A673 (cell line): Measurements from ENCODE around the gene TLCD3A. TPM values are rescaled to one million over a fixed set of nuclear protein-coding genes. Genes with fewer than 3 reads are reported as not detected.
A peak's percentile ranks its signal among the peaks of the same experiment; 100 is the strongest.

Source experiments
- BruUV-seq: library from RNA; stranded (reverse); fragments of 400-500 nt; replicated peaks from 2 replicates; lab custom pipeline; 2021; lab: Mats Ljungman, UMichigan
- CTCF ChIA-PET: fragments of 300-600 bp; sonication (Branson Sonifier 250); formaldehyde crosslinking; loops from one replicate; lab custom pipeline; 2022; ENCODE audit warnings: antibody characterized with exemption; lab: Charles Lee
- POLR2A ChIA-PET: fragments of 300-600 bp; sonication (Branson Sonifier 250); formaldehyde crosslinking; loops from one replicate; lab custom pipeline; 2022; ENCODE audit warnings: antibody characterized with exemption; ENCODE audit not compliant: low non-redundant PET; lab: Charles Lee
- DNase-seq: peaks from one replicate; pipeline ENCODE4 v3.0.0-alpha.2; 2015; ENCODE audit warnings: low spot score
- H3K27ac ChIP-seq: fragments of 200-600 bp; sonication (generic); 2 replicates; pipeline ENCODE4 v1.5.1; 2016; ENCODE audit warnings: mixed run types, low read depth, mild to moderate bottlenecking, mixed read lengths, antibody characterized with exemption, low read length; ENCODE audit not compliant: poor library complexity, severe bottlenecking
- H3K27me3 ChIP-seq: fragments of 200-600 bp; sonication (generic); replicated peaks from 2 replicates; pipeline ENCODE4 v1.6.1; 2017; ENCODE audit warnings: mixed run types, low read depth, mild to moderate bottlenecking, mixed read lengths, antibody characterized with exemption, low read length; ENCODE audit not compliant: insufficient read depth, poor library complexity
- H3K36me3 ChIP-seq: fragments of 200-600 bp; sonication (generic); 2 replicates; pipeline ENCODE4 v1.6.1; 2016; ENCODE audit warnings: mixed run types, mild to moderate bottlenecking, mixed read lengths, antibody characterized with exemption, low read length; ENCODE audit not compliant: insufficient read depth, poor library complexity, severe bottlenecking
- H3K4me1 ChIP-seq: fragments of 200-600 bp; sonication (generic); 2 replicates; pipeline ENCODE4 v1.6.1; 2017; ENCODE audit warnings: mixed run types, mild to moderate bottlenecking, mixed read lengths, antibody characterized with exemption, low read length; ENCODE audit not compliant: insufficient read depth, poor library complexity, severe bottlenecking
- H3K4me3 ChIP-seq: fragments of 200-600 bp; sonication (generic); 2 replicates; pipeline ENCODE4 v1.5.1; 2016; ENCODE audit warnings: low read depth, mixed run types, mild to moderate bottlenecking, mixed read lengths, low read length; ENCODE audit not compliant: poor library complexity, severe bottlenecking
- H3K9me3 ChIP-seq: fragments of 200-600 bp; sonication (generic); 2 replicates; pipeline ENCODE4 v1.6.1; 2016; ENCODE audit warnings: mixed run types, low read depth, mild to moderate bottlenecking, mixed read lengths, antibody characterized with exemption, low read length; ENCODE audit not compliant: poor library complexity, severe bottlenecking
- EZH2 ChIP-seq: fragments of 200-600 bp; sonication (generic); IDR thresholded peaks from 2 replicates; pipeline ENCODE4 v1.6.1; 2017; ENCODE audit warnings: borderline replicate concordance, low read depth, mild to moderate bottlenecking, mixed read lengths, antibody characterized with exemption, low read length; ENCODE audit not compliant: poor library complexity, severe bottlenecking
- intact Hi-C: fragments of 100-400 bp; cut with micrococcal nuclease; formaldehyde crosslinking; loops from one replicate; pipeline ENCODE4 v1.10.0; 2022; ENCODE audit not compliant: unreplicated experiment
- total RNA-seq: library from RNA; stranded (reverse); gene quantifications from 2 replicates; pipeline ENCODE4 v1.2.3, GENCODE V29; 2021
- TF ChIP-seq, protein P1 (sequence below): fragments of 300-800, 200-600 bp; sonication (generic); conservative IDR thresholded peaks from 2 replicates; pipeline ENCODE4 v1.5.1; 2017; ENCODE audit warnings: low read depth, mild to moderate bottlenecking, antibody characterized with exemption, low read length, moderate library complexity, mixed read lengths

Gene TLCD3A
- total RNA-seq, 1 experiment from 2014 or later: 49.2 TPM

DNA sequence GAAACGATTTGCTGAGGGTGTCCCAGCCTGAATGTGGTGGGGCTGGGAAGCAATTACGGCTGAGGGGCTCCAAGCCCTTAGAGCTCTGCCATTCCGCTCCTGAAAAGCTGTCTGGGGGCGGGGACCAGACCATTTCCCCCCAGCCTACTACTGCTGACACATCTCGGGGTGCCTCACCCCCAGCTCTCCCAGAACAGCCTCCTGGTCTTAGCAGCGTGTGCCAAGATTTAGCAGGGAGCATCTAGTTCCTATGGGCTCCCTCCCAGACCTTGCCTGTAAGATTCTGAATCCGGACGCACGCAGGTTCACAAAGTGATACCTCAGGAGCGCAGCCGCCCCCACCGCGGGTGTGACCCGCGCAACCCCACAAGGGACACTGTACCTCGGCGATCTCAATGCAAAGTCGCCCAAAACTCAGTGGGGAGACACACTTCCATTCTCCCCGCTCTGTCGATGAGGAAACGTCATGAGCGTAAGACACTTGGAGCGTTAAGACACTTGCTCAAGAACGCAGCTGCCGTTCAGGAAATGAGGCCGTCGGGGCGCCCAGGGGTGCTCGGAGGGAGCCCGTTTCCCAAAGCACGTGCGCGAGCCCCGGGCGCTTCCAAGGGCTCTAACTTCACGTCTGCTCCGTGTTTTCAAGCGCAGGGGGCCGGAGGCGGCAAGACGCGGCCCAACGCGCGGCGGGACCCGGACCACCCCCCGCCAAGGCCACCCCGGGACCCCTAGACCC, 19.0 kb downstream of the TLCD3A start:
- TSS peak; percentile 41 for BruUV-seq
- CTCF ChIA-PET: interaction anchor here (0.6 to 1.2 kb wide), 3 partner anchors 214 to 245 kb away, joined by 3 to 6 read pairs (median 4); partner anchors contain the start of gene TIMM22

GRCh38 chr17:752002-752619, 19.7 kb downstream of the TLCD3A start, which contains the start of gene GEMIN4:
Gene GEMIN4, minus strand, starts transcription at chr17:752264. Its CDS starts 122 bp downstream, at chr17:752142.
- intact Hi-C loops: no loop called here
- Histone ChIP-seq H3K4me3 (peak within 1 kb of the TSS; percentile 80), H3K36me3 (peaks cover 20% of the 10 kb centered on the region), H3K27me3 (no peaks in the 10 kb centered on the region), H3K9me3 (no peaks in the 10 kb centered on the region), H3K27ac (peak within 1 kb of the TSS; percentile 96), H3K4me1 (peaks cover 5% of the 10 kb centered on the region)
- no TSS peak for BruUV-seq
- peak; percentile 95 for DNase-seq
- TF ChIP-seq, protein P1, sequence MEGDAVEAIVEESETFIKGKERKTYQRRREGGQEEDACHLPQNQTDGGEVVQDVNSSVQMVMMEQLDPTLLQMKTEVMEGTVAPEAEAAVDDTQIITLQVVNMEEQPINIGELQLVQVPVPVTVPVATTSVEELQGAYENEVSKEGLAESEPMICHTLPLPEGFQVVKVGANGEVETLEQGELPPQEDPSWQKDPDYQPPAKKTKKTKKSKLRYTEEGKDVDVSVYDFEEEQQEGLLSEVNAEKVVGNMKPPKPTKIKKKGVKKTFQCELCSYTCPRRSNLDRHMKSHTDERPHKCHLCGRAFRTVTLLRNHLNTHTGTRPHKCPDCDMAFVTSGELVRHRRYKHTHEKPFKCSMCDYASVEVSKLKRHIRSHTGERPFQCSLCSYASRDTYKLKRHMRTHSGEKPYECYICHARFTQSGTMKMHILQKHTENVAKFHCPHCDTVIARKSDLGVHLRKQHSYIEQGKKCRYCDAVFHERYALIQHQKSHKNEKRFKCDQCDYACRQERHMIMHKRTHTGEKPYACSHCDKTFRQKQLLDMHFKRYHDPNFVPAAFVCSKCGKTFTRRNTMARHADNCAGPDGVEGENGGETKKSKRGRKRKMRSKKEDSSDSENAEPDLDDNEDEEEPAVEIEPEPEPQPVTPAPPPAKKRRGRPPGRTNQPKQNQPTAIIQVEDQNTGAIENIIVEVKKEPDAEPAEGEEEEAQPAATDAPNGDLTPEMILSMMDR: peak; percentile 95
- no peak for TF ChIP-seq EZH2
- ChIA-PET CTCF (interaction anchor here (0.6 to 1.4 kb wide), 7 partner anchors 36 to 340 kb away, joined by 3 to 8 read pairs (median 6); partner anchors contain the start of gene TIMM22), POLR2A (no interaction called here)

More for the DNA sequence above, 19.0 kb downstream of the TLCD3A start:
- peak overlapping the region; percentile 80 for H3K4me3 ChIP-seq
- TF ChIP-seq, protein P1: no peak
- no peak for TF ChIP-seq EZH2
- intact Hi-C loops: no loop called here
- no peaks in the 10 kb centered on the region for H3K9me3 ChIP-seq
- peak overlapping the region; percentile 96 for H3K27ac ChIP-seq
- no peaks in the 10 kb centered on the region for H3K27me3 ChIP-seq
- POLR2A ChIA-PET: interaction anchor here (0.5 kb wide), 1 partner anchor 329 kb away, joined by 3 read pairs; no protein-coding TSS in a partner anchor
- peak; percentile 66 for DNase-seq
- H3K4me1 ChIP-seq: peaks cover 5% of the 10 kb centered on the region
- peaks cover 20% of the 10 kb centered on the region for H3K36me3 ChIP-seq

DNA sequence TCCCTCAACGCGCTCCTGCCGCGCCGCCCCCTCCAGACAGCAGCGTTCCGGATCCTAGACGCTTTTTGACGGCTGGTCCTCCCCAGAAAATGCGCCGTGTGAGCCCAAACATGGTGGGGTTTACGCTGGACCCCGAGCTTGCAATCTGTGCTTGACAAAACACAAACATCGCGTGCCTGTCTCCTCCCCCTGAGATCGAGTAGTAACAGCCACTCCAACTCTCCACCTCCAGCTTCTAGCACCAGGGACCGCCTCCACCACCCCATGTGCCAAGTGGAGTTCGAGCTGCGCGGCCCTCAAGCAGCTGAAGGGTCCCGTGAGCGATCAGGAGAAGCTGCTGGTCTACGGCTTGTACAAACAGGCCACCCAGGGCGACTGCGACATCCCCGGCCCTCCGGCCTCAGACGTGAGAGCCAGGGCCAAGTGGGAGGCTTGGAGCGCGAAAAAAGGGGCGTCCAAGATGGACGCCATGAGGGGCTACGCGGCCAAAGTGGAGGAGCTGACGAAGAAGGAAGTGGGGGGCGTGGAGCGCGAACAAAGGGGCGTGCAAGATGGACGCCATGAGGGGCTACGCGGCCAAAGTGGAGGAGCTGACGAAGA, 20.3 kb downstream of the TLCD3A start:
- no peak for TF ChIP-seq EZH2
- intact Hi-C loops: no loop called here
- H3K4me3 ChIP-seq: peak overlapping the region; percentile 80
- peak; percentile 76 for DNase-seq
- no peaks in the 10 kb centered on the region for H3K9me3 ChIP-seq
- no peaks in the 10 kb centered on the region for H3K27me3 ChIP-seq
- BruUV-seq: no TSS peak
- POLR2A ChIA-PET: no interaction called here
- peaks cover 5% of the 10 kb centered on the region for H3K4me1 ChIP-seq
- peak overlapping the region; percentile 96 for H3K27ac ChIP-seq
- CTCF ChIA-PET: interaction anchor here (0.6 to 1.4 kb wide), 6 partner anchors 35 to 341 kb away, joined by 3 to 8 read pairs (median 6); partner anchors contain the start of gene TIMM22
- H3K36me3 ChIP-seq: peaks cover 18% of the 10 kb centered on the region
